ENCODE measurements around the gene RRM2. TPM values are rescaled to one million over a fixed set of nuclear protein-coding genes. Genes with fewer than 3 reads are reported as not detected.

The RRM2 gene
- total and polyA plus RNA-seq, 8 donors: 1.2 to 30.3 (median 12.8) TPM

DNA sequence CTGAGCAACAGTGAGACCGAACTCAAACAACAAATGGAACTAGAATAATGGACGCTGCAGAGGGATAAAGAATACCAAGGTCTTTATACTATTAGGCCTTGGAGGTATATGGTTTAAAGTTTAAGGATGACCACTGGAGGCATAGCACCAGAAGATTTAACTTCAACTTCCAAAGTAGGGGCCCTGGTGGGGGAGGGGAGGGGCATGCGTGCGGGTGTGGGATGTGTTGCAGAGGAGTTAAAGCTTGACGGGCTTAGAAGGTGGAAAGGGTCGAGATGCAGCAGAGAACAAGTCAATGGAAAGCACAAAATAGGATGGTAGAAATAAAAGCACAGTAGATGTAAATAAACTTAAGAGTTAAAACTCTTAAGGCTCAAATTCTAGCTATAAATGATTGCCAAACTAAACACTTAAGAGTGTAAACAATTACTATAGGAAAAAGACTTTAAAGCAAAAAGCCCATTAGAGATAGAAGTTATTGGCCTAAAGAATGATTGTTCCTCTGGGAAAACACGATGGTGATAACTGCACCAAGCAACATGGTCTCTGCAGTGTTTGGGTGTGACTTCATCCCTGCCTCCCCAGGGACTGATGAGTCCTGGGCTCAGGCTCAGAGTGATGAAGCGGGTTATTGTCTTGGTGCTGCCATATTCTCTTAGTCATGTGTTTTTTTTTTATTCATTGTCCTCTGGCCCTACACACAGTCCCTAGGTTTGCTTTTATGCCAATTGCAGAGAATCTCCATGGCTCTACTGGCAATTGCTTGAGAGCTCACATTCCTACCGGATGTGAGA lies 13.0 kb downstream of the RRM2 start:
- intact Hi-C loops (cut with DNase I; ENCODE audit: low total_unique reads): loop anchor here (10.0 kb wide), 1 partner anchor 159 kb away; no protein-coding TSS in a partner anchor
- no peak overlapping the region for H3K4me3 ChIP-seq
- no peaks in the 10 kb centered on the region for H3K36me3 ChIP-seq
- 79 to 89% (median 83%) methylated on average over 9 of the region's 9 CpGs for WGBS, 5 donors
- TF ChIP-seq, protein P1, sequence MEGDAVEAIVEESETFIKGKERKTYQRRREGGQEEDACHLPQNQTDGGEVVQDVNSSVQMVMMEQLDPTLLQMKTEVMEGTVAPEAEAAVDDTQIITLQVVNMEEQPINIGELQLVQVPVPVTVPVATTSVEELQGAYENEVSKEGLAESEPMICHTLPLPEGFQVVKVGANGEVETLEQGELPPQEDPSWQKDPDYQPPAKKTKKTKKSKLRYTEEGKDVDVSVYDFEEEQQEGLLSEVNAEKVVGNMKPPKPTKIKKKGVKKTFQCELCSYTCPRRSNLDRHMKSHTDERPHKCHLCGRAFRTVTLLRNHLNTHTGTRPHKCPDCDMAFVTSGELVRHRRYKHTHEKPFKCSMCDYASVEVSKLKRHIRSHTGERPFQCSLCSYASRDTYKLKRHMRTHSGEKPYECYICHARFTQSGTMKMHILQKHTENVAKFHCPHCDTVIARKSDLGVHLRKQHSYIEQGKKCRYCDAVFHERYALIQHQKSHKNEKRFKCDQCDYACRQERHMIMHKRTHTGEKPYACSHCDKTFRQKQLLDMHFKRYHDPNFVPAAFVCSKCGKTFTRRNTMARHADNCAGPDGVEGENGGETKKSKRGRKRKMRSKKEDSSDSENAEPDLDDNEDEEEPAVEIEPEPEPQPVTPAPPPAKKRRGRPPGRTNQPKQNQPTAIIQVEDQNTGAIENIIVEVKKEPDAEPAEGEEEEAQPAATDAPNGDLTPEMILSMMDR (IDR thresholded peaks at IDR 0.05): no peak
- TF ChIP-seq POLR2AphosphoS5 (IDR thresholded peaks at IDR 0.05): no peak
- TF ChIP-seq POLR2A (IDR thresholded peaks at IDR 0.05): no peak
- TF ChIP-seq EP300 (IDR thresholded peaks at IDR 0.05): no peak
- H3K27me3 ChIP-seq: no peaks in the 10 kb centered on the region
- no peaks in the 10 kb centered on the region for H3K4me1 ChIP-seq
- H3K27ac ChIP-seq: no peak overlapping the region
- no peak for DNase-seq
- no peaks in the 10 kb centered on the region for H3K9me3 ChIP-seq

DNA sequence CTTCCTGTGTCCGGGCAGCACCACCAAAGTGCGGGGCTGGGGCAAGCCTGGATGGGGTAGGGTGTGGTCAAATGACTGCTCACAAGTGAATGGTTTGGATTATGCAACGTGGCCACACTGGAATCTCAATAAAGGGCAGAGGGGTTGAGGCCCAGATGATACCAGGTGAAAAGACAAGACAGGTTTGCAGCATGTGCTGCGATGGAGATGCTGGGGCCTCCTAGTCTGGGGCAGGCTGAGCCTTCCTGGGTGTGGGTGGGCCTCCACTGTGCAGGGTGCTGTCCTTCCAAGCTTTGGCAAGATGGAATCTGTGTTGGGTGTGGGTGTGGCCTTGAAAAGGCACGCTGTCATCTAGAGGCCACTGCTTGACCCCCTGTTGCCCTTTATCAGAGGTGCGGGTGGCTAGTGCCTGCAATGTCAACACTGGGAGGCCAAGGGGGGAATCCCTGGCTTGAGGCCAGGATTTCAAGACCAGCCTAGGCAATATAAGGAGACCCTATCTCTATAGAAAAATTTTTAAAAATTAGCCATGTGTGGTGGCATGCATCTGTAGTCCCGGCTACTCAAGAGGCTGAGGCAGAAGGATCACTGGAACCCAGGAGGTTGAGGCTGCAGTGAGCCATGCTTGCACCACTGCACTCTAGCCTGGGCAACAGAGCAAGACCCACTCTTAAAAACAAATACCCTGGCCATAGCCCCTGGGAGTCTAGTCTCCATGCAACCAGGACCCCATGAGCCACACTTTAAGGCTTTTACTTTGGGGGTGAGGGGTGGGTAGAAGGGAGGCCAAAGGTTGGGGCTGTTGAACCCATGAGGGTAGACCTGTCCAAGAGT lies 13.8 kb downstream of the RRM2 start:
- no peak for DNase-seq
- 70 to 84% (median 79%) methylated on average over 7 of the region's 7 CpGs for WGBS, 5 donors
- intact Hi-C loops (cut with DNase I; ENCODE audit: low total_unique reads): loop anchor here (10.0 kb wide), 1 partner anchor 158 kb away; no protein-coding TSS in a partner anchor

DNA sequence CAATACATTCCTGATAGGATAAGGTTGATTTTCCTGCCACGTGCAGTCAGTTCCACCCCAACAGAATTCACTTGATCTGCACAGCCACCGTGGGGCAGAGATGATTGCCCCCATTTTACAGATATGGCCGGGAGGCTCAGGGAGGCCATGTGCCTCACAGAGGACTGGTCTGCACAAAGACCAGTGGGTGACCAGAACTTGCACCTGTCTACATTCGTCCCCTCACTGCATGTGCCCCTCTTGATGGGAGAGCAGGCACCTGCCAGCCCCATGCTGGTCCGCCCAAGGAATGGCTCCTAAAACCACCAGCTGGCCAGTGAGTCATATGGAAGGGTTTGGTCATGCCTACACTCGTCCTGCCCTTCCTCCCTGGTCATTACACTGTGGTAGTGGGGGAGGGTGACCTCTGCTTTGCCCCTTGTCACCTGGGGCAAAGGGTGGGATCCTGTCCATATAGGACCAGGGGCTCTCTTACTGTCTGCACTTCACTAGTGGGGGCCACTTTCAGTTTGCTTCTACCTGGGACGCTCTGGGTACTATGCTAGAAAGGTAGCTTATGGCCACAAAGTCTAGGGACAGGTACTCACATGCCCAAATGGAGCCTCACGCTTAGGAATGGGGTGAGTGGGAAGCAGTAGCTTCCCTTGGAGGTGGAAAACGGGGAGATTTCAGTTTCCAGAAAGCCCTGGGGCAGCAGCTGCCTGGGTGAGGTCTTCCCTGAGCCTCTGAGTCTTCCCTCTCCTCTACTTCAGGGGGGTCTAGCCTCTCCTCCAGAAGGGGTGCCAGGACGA lies 14.7 kb downstream of the RRM2 start:
- intact Hi-C loops (cut with DNase I; ENCODE audit: low total_unique reads): loop anchor here (10.0 kb wide), 1 partner anchor 158 kb away; no protein-coding TSS in a partner anchor
- H3K27me3 ChIP-seq: no peaks in the 10 kb centered on the region
- WGBS, 5 donors: 82 to 86% (median 84%) methylated on average over 10 of the region's 10 CpGs
- DNase-seq: no peak
- H3K4me3 ChIP-seq: no peak overlapping the region
- no peak overlapping the region for H3K27ac ChIP-seq
- peaks cover 0 to under 1% (median 0%) of the 10 kb centered on the region in 4 donors for H3K4me1 ChIP-seq
- H3K36me3 ChIP-seq: no peaks in the 10 kb centered on the region
- H3K9me3 ChIP-seq: no peaks in the 10 kb centered on the region
- TF ChIP-seq POLR2AphosphoS5 (IDR thresholded peaks at IDR 0.05): no peak
- TF ChIP-seq POLR2A (IDR thresholded peaks at IDR 0.05): no peak
- TF ChIP-seq EP300 (IDR thresholded peaks at IDR 0.05): no peak
- TF ChIP-seq, protein P1 (IDR thresholded peaks at IDR 0.05): no peak

More for the DNA sequence above, 13.8 kb downstream of the RRM2 start:
- no peak for TF ChIP-seq POLR2A (IDR thresholded peaks at IDR 0.05)
- TF ChIP-seq, protein P1 (IDR thresholded peaks at IDR 0.05): no peak
- no peak for TF ChIP-seq POLR2AphosphoS5 (IDR thresholded peaks at IDR 0.05)
- TF ChIP-seq EP300 (IDR thresholded peaks at IDR 0.05): no peak
- H3K9me3 ChIP-seq: no peaks in the 10 kb centered on the region
- no peaks in the 10 kb centered on the region for H3K36me3 ChIP-seq
- no peak overlapping the region for H3K4me3 ChIP-seq
- H3K27ac ChIP-seq: no peak overlapping the region
- H3K4me1 ChIP-seq: no peaks in the 10 kb centered on the region
- H3K27me3 ChIP-seq: no peaks in the 10 kb centered on the region

DNA sequence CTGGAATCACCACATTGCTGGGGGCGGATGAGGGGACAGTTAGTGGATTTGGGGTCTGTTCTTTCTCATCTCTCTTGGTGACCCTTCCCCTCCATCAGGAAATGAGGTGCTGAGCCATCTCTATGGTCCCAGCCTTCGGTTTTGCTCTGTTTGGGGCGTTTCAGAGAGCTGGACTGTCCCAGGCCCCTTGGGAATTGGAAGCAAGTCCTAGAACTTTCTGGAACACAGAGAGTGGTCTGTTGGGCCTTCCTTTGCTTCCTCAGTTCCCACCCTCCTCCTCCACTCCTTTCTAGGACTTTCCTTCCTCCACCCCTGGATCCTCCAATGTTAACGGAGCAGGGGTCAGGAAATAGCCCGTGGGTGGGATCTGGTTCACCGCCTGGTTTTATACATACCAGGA lies 17.0 kb downstream of the RRM2 start:
- intact Hi-C loops (cut with DNase I; ENCODE audit: low total_unique reads): loop anchor here (10.0 kb wide), 1 partner anchor 155 kb away; no protein-coding TSS in a partner anchor
- H3K27ac ChIP-seq: no peak overlapping the region
- H3K9me3 ChIP-seq: no peaks in the 10 kb centered on the region
- DNase-seq: no peak
- H3K27me3 ChIP-seq: no peaks in the 10 kb centered on the region
- no peak for TF ChIP-seq POLR2A (IDR thresholded peaks at IDR 0.05)
- TF ChIP-seq POLR2AphosphoS5 (IDR thresholded peaks at IDR 0.05): no peak
- TF ChIP-seq, protein P1 (IDR thresholded peaks at IDR 0.05): no peak
- no peak for TF ChIP-seq EP300 (IDR thresholded peaks at IDR 0.05)
- WGBS, 5 donors: 82 to 95% (median 91%) methylated on average over 6 of the region's 6 CpGs
- H3K36me3 ChIP-seq: no peaks in the 10 kb centered on the region
- no peak overlapping the region for H3K4me3 ChIP-seq
- H3K4me1 ChIP-seq: peaks cover 0 to 10% (median 3%) of the 10 kb centered on the region in 4 donors

Measured in stomach (tissue), 9 donors.